LoVo (cell line): ENCODE data around the gene SLC30A7.
"Not testable (repeated sequence)": the region's sequence is repeated elsewhere in the genome, so short reads cannot be mapped to it uniquely, and the experiment has no call there.

ENCODE experiments used
- DNase-seq: peaks from one replicate; pipeline ENCODE4 v3.0.0-alpha.2; 2016; ENCODE audit warnings: low spot score

The SLC30A7 gene

GRCh38 chr1:100941580-100942216 lies 45.8 kb downstream of the SLC30A7 start:
- DNase-seq: no peak

GRCh38 chr1:100942304-100943046 lies 46.6 kb downstream of the SLC30A7 start:
- DNase-seq: no peak

DNA sequence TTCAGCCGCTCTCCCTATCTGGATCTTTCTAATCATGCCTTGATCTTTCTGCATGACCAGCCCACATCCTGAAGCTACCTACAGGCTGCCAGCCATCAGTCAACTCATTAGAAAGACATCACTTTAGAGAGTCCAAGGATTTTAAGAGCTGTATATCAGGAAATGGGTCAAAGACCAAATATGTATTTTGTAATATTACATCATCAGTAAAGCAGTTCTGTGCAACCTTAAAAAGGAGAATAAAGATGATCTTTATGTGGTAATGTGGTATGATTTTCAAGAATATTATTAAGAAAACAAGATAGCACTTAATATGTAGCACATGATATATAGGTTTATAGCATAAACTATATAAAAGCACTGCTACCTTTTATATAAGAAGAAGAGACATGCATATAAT lies 47.6 kb downstream of the SLC30A7 start:
- no peak for DNase-seq

GRCh38 chr1:100946064-100946463 lies 50.2 kb downstream of the SLC30A7 start:
- DNase-seq: not testable (repeated sequence)

GRCh38 chr1:100947816-100948215 lies 51.9 kb downstream of the SLC30A7 start:
- not testable (repeated sequence) for DNase-seq

DNA sequence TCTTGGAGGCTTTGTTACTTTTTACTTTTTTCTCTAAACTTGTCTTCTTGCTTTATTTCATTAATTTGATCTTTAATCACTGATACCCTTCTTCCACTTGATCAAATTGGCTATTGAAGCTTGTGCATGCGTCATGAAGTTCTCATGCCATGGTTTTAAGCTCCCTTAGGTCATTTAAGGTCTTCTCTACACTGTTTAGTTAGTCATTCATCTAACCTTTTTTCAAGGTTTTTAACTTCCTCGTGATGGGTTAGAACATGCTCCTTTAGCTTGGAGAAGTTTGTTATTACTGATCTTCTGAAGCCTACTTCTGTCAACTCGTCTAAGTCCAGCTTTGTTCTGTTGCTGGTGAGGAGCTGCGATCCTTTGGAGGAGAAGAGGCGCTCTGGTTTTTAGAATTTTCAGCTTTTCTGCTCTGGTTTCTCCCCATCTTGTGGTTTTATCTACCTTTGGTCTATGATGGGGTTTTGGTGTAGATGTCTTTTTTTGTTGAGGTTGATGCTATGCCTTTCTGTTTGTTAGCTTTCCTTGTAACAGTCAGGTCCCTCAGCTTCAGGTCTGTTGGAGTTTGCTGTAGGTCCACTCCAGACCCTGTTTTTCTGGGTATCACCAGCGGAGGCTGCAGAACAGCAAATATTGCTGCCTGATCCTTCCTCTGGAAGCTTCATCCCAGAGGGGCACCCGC lies 53.0 kb downstream of the SLC30A7 start:
- DNase-seq: not testable (repeated sequence)

- peak; percentile 56 for DNase-seq
Measured at GRCh38 chr1:100949515-100950158, 53.7 kb downstream of the SLC30A7 start.

GRCh38 chr1:100950337-100950736 lies 54.4 kb downstream of the SLC30A7 start:
- no peak for DNase-seq

- DNase-seq: no peak
Measured at GRCh38 chr1:100950781-100951180, 54.9 kb downstream of the SLC30A7 start.

- DNase-seq: no peak
Measured at GRCh38 chr1:100952104-100952745, 56.3 kb downstream of the SLC30A7 start.

- DNase-seq: not testable (repeated sequence)
Measured at GRCh38 chr1:100952970-100953369, 57.1 kb downstream of the SLC30A7 start.

- no peak for DNase-seq
Measured at GRCh38 chr1:100953960-100954730, 58.3 kb downstream of the SLC30A7 start.

DNA sequence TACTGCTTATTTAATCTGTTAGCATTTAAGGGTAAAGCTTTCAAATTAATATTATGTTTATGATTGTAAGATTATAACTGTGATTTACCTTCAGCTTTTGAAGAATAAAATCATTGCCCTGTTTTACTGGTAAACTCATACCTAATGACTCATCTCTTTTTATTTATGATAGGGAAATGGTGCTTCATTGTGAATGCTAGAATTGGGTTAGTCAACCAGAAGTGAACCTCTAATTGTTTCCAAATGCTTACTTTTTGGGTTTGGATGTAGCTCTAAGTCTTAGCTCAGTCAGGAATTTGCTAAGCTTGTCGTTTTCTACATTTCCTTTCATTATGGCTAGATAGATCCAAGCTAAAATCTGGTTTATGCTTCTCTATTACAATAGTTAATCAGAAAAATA lies 59.4 kb downstream of the SLC30A7 start:
- no peak for DNase-seq

- DNase-seq: no peak
Measured at GRCh38 chr1:100959502-100960060, 63.7 kb downstream of the SLC30A7 start.

GRCh38 chr1:100960098-100960497 lies 64.2 kb downstream of the SLC30A7 start:
- no peak for DNase-seq

DNA sequence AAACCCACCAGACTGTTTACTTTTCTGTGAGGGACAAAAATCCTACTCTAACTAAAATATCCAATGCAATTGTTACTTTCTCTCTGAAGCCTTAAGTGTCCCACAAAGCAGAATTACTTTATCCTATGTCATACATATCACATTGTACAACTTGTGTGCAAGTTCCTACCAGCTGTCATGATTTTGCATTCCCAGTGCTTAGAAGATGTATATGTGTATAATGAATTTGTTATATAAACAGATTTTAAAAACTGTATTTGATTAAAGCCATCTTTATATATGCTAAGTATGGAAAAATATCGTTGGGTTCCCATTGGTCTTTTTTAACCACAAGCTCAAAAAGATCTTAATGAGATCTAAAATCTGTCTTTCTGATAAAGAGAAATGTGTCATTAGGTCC lies 72.7 kb downstream of the SLC30A7 start:
- DNase-seq: no peak

- DNase-seq: no peak
Measured at GRCh38 chr1:100969327-100969726, 73.4 kb downstream of the SLC30A7 start.

DNA sequence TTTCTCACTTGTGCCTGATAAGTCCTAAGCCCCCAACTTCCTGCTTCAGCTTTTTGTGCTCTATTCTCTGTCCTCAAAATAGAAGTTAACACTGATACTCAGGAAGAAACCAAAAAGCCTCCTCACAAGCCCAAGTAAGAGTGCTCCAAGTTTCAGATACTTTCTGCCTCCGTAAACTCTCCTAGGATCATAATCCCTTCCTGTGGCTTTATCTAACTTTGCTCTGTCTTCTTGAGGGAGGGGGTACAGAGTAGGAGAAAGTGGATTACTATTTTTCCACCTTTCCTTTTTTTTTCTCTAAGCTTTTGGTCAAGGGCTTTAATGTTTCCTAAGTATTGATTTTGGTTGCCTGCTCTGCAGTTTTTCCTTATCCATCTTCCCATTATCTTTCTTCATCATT lies 75.1 kb downstream of the SLC30A7 start:
- no peak for DNase-seq

DNA sequence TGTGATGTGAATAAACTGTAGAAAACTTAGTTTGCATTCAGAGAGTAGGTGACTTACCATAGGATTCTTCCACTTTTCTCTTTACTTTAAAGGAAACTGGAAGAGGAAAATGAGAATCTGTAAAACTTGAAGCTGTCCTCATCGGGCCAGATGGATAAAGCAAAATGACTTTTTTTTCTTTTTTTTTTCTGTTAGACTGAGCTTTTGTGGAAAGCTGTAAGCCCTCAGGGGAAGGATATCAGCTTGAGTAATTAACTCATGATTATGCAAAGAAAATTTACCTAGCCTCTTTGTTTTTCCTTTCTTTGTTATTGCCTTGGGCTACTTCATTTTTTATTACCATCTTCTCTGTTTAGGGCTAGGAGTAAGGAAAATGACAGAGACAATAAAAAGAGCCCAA lies 76.3 kb downstream of the SLC30A7 start:
- no peak for DNase-seq

DNA sequence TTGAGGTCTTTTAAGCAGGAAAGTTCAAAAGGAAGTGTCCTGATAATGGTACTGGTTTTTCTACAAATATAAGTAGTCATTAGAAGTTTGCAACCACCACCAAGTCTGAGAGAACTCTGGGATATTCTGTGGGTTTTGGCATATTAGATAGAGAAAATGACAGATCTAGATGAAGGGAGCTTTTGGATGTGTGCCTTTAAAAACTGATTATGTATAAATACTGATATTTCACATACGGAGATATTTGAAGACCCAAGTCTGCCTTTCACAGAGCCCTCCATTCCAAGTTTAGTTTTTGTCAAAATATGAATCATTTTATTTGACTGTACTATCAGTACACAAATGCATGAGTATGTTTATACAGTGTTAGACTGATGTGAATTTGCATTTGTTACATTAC lies 81.0 kb downstream of the SLC30A7 start:
- no peak for DNase-seq

GRCh38 chr1:100979631-100980030 lies 83.7 kb downstream of the SLC30A7 start:
- no peak for DNase-seq
